ENCODE data around the gene C19orf47. TPM values are rescaled to one million over a fixed set of nuclear protein-coding genes. Genes with fewer than 3 reads are reported as not detected.

C19orf47 gene
- total RNA-seq, 1 donor from 2014 or later, result 13.4 TPM

DNA sequence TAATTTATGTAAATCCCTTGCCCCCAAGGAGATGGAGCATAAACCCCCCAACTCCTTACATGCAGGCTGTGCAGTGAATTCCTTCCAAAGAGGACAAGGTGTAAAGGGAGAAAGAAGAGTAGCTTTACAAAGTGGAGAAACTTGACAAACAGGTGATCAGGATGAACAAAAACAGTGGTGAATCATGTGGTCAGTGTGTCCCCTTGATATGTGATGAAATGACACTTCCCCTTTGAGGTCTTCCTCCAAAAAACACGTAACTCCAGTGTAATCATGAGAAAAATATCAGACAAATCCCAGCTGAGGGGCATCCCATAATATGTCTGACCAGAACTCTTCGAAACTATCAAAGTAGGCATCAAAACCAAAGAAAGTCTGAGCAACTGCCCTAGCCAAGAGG lies 33.5 kb downstream of the C19orf47 start:
- peak; percentile 31 for ATAC-seq

DNA sequence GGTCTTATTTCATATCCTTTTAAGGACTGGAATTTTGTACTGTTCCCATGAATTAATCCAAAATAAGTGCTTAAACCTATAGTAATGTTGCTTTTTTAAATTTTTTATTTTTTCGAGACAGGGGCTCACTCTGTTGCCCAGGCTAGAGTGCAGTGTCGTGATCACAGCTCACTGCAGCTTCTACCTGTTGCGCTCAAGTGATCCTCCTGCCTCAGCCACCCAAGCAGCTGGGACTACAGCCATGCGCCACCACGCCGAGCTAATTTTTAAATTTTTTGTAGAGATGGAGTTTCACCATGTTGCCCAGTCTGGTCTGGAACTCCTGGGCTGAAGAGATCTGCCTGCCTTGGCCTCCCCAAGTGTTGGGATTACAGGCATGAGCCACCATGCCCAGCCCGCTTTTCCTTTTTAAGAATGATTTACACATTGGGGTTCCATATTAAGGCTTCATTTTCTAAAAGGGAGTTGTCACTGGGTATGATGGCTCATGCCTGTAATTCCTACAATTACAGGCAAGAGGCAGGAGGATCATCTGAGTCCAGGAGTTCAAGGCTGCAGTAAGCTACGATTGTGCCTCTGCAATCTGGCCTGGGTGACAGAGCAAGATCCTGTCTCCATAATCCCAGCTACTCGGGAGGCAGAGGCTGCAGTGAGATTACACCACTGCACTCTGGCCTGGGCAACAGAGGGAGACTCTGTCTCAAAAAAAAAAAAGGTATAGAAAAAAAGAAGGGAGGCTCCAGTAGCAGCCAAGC lies 34.8 kb downstream of the C19orf47 start:
- ATAC-seq, result no peak

DNA sequence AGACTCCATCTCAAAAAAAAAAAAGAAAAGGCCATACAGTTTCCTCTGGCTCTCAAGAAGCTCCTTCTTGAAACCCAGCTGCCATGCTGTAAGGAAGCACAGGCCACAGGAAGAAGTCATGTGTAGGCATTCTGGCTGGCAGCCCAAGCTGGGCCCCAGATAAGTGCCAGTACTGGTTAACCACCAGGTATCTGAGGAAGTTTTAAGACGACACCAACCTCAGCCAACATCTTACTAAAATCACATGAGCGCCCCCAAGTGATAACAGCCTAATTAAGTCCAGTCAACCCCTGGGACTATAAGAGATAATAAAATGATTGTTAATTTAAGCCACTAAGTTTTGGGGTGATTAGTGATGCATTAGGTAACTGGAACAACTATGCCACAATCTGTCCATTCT lies 35.7 kb downstream of the C19orf47 start:
- no peak for ATAC-seq

DNA sequence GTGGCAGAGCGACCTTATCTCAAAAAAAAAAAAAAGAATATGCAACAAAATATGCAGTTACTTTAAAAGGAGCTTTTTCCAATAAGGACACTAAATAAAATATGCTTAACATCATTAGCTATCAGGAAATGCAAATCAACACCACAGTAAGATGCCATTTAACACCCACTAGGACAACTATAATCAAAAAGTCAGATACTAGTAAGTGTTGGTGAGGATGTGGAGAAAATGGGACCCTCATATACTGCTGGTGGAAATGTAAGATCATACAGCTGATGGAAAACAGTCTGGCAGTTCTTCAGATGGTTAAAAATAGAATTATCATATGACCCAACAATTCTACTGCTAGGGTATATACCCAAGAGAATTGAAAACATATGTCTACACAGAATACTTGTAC lies 38.5 kb downstream of the C19orf47 start:
- ATAC-seq, result no peak

DNA sequence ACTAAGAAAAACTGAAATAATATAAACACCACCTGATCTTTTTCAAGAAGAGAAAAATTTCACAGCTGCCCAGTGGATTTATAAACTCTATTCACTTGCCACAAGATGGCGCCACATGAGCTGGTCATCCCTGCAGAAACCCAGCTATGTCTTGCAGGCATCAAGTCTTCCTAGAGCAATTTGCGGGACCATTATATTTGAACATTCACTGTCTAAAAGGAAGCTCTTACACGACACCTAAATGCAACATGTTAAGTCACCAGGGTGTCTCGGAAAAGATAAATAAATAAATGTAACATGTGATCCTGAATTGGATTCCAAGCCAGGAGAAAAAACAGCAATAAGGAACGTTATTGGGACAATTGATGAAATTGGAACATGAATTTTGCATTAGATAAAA lies 42.8 kb downstream of the C19orf47 start:
- peak; percentile 66 for ATAC-seq

DNA sequence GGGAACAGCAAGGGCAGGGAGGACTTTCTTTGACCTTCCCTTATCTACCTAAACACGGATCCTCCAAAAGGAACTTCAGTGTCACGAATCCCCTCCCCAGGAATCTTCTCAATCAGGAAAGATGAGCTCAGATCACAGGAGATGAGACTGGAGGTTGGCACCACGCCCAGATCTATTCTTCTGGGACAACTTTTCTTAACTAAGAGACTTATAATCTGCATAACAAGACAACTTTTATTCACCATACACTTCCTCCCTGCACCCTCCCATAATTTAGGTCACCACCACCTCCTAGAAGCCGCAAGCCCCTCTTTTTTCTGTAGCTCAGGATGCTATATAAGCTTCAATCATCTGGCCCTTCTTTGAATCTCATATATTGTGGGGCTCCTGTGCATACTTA lies 43.9 kb downstream of the C19orf47 start:
- no peak for ATAC-seq

DNA sequence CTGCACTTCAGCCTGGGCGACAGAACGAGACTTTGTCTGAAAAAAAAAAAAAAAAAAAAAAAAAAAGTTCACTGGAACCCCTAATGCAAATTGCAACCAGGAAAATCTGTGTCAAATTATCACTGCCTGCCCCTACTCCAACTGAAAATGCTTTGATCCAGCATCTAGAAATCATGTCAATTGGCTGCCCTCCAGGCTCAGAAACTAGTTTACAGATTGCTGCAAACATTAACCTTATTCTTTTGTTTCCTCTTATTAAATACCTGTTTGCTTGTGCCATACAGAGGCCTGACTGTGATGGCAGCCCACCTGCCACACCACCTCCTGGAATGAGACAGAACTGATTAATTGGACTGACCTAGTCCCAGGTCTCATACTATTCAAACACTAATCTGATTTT lies 44.4 kb downstream of the C19orf47 start:
- ATAC-seq, result no peak

DNA sequence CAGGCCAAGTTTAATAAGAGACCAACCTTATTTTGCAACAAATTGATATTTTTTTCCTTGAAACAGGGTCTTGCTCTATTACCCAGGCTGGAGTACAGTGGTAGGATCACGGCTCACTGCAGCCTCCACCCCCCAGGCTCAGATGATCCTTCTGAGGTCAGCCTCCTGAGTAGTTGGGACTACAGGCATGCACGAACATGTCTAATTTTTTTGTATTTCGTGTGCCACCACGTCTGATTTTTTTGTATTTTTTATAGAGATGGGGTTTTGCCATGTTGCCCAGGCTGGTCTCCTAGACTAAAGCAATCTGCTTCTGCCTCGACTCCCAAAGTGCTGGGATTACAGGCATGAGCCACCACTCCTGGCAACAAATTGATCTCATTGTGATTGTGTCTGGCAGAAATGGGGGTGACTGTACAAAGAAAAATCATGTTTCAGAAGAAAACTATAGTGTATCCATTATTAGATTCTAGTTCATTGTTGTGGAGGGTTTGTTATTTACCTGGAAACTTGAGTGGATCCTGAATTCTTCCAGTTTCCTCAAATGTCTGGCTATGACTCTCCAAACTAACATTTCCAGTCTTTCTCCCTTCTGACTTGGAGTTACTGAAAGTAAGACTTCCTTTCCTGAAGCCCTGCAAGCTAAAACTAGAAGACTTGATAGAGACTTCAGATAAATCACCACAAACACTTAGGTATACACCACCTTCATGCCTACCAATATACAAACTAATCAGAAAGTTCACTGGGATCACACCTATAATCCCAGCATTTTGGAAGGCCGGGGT lies 45.8 kb downstream of the C19orf47 start:
- peak; percentile 72 for ATAC-seq

DNA sequence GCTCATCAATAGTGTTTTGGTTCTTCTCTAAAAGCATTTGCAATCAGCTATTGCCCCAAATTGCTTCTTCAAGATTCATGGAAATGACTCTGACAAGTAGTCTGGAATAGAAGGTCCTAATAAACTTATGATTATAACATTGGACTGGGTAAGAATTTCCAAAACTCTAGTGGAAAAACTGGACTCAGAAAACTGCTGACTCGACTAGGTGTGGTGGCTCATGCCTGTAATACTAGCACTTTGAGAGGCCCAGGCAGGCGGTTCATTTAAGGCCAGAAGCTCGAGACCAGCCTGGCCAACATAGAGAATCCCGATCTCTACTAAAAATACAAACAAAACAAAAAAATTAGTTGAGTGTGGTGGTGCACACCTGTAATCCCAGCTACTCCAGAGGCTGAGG lies 47.5 kb downstream of the C19orf47 start:
- no peak for ATAC-seq

DNA sequence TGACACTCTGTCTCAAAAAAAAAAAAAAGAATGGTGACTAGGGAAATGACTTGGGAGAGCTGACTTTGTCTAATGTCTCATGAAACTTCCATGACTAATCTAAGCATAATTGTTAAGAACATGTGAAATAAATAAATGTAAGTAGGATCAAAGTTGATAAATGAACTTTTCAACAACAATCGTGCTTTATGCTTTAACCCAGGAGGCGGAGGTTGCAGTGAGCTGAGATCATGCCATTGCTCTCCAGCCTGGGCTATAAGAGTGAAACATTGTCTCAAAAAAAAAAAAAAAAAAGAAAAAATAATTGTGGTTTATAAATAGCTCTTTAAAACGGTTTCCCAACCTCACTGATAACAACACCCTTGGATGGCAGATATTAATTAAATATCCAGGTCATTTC lies 50.2 kb downstream of the C19orf47 start:
- ATAC-seq, result no peak

DNA sequence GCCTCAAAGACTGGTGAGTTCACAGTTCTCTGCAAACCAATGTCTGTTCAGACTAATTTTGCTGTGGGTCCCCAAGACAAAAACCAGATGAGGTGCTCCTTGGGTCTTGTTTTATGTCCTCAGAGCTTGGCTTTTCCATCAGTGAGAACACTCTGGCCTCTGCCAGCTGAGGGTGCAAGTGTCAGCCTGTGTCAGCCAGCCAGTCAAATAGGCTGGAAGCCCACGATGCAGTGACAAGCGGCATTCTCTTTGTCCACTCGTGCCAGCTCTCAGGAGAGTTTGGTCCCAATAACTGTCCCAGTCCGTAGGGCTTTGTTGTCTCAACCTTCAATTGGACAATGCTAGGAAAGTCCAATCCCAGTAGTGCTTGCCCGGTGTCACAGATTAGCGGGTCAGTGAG lies 53.6 kb downstream of the C19orf47 start:
- no peak for ATAC-seq

DNA sequence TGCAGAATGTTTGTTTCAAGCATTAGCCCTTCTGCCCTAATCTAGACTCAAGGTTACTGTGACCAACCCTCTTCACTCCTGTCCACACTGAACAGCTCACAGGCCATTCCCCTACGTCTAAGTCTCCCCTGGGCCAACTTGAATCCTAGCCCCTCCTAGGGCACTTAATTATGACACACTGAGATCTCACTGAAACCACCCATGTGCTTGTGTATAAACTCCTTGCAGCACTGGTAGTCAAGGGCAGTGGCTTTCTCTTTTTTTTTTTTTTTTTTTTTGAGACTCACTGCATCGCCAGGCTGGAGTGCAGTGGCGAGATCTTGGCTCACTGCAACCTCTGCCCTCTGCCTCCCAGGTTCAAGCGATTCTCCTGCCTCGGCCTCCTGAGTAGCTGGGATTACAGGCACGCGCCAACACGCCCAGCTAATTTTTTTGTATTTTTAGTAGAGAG lies 61.2 kb downstream of the C19orf47 start:
- ATAC-seq, result no peak

DNA sequence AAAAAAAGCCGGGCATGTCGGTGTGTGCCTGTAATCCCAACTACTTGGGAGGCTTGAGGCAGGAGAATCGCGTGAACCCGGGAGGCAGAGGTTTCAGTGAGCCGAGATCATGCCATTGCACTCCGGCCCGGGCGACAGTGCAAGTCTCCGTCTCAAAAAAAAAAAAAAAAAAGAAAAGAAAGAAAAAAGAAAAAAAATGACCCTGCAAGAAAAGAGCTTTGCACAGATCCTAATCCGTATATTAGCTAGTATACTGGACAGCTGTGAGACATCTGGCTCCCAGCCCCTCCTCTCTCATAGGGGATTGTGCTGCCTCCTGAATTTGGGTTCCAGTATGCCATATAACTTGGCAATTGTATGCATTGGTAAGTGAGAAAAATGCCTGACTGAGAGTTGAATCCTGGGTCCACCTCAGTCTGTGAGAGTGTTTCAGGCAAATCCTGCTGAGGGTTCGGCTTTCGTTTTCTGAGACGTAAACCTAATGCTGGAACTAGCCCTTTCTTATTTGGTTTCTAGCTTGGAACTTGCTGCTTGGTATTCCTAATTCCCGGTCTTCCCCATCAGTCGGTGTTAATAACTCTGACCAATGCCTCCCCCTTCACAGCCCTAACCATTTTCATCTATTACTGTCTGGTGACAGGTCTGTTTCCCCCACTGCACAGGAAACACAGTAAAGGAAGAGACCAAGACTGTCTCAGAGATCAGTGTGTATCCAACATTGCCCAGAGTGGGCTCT lies 61.8 kb downstream of the C19orf47 start:
- ATAC-seq, result no peak

DNA sequence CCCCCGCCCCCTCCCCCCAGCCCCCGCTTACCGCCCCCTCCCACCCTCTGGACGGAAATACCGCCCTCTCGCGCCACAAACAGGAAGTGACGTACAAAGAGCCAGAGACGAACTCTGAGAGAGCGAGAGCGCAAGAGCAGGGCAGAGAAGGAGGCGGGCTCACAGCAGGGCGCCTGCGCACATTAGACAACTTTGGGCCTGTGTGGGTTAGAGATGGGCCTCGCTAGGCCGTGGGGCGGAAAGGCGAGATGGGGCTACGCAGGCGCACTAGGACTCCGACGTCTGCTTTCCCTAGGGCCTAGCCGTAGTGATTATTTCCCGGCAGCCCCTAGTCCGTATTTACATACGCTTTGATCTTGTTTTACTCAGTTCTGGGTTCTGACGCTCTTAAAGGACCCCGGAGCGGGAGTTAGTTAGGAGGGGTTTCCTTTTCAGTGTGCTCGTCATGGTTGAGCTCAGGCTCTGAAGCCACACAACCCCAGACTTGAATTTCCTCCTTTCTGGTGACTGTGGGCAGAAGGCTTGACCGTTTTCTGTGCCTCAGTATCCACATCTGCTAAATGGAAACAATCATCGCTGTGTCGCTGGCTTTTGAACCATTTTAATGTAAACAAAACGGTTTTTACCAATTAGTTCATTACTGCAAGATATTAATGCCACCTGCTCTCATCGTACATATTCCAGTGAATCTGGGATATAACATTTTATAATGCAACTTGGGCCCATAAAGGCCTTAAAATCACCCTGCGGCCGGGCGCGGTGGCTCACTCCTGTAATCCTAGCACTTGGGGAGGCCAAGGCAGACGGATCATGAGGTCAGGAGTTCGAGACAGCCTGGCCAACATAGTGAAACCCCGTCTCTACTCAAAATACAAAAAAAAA lies 62.6 kb downstream of the C19orf47 start:
- ATAC-seq, result peak; percentile 95

DNA sequence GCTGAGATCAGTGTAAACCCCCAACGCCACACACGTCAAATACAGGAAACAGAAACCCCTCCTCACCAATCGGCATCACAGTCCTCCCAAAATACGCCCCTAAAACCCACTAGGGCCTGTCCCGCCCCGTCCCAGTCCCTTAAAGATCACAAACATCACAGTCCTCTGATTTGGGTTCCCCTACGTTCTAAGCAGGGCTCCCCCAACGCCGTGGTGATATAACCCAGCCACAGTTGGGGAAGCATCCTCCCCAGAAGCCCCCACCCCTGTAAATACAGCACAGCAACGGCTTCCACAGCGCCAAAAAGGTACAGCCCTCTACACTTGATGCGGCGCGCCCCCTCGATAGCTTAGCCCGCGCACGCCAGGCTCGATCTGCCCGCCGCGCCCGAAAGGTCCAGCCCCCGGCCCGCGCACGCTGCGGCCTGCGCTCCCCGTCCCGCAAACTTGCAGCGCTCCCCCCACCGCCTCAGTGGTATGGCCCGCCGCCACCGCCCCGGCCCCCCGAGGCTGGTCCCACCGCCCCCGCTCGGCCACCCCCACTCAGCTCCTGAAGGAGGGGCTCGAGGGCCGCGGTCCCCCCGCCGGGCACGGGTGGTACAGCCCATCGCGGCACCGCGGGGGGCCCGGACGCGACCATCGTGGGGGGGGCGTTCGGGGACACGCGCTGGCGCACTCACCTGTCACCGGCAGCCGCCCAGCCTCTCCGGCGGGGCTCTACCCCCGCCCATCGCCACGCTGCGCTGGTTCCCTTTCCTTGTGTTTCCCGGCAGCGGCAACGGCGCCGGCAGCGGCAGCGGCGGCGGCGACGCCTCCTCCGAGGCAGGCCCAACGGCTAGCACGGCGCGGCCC lies 63.5 kb downstream of the C19orf47 start, which contains the start of gene AKT2:
Gene AKT2 (minus strand): TSS at position 845 of the 852 bp plus-strand sequence. CDS start 20,078 bp downstream, outside the sequence.
- ATAC-seq, result peak; percentile 48

DNA sequence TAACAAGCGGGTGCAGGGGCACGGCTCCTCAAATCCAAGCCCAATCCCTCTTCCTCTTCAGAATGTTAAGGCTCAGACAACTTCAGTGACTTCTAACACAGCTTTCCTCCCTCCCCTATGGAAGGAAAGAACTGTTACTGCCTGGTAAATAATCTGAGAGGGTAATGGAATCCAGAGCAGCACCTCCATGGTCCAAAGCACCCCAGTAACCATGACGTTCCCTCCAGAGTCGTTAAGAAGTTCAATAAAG lies 64.0 kb downstream of the C19orf47 start:
- no peak for ATAC-seq

DNA sequence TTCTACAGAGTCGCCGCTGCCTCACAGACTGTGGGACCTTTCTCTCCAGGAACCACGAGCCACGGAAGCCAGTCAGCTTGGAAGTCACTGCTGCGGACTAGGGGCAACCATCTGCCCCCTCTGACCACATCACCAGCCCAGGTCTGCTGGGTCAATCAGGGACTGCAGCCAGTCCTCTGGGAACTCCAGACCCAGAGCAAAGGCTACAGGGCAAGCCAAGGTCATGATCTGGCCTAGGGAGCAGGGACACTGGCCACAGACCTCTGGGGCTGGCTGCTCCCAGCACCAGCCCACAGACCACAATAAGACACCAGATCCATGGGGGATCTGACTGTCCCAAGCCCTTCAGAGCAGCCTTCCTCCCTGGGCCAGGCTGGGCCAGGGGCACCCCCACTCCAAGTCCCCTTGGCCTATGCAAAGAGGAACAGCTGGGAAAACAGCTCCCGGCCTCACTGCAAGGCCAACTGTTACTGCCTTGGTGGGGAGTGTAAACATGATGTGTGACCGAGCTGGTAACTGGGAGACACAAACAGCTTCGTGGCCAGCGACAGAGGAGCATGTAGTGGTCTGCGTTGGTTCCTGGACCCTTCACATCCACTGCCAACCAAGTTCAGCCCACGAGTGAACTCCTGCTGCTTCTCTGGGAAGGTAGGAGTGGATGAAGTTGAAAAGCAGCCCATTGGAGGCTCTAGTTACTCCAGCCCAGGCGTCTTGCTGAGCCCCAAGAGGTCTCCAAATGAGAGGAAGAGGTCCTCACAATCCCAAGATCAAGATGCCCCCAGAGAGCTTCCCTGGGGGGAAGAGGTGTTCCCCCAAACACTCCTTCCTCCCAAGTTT lies 64.6 kb downstream of the C19orf47 start:
- ATAC-seq, result no peak

DNA sequence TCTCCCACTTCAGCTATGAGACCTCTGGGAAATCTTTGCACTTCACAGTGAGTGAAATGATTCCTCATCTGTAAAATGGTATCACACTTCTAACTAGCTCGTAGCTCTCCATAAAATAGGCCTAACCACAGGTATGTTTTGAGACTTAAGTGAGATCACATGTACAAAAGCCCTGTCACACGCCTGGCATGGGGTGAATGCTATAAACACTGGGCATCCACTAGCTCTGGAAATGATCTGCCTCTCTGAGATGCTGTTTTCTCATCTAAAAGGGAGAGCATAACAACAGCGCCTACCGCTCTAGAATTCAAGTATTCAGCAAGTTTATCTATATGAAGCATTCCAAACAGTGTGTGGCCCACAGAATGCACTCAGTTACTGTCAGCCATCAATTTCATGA lies 65.3 kb downstream of the C19orf47 start:
- ATAC-seq, result no peak

DNA sequence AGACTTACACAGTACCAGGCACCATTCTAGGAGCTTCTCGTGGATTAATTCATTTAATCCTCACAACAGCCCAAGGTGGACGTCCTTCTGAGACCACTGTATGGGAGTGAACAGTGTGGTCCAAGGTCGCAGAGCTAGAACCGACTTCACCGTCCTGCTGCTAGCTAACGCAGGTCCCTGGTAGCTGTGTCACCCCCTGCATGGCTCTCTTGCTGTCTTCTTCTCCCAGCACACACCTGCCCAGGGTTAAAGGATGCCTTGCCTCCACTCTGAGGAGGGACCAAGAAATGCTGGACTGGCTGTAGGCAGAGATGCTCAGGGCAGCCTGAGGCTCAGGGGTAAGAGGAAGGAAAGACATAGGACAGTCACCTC lies 66.0 kb downstream of the C19orf47 start:
- ATAC-seq, result no peak

DNA sequence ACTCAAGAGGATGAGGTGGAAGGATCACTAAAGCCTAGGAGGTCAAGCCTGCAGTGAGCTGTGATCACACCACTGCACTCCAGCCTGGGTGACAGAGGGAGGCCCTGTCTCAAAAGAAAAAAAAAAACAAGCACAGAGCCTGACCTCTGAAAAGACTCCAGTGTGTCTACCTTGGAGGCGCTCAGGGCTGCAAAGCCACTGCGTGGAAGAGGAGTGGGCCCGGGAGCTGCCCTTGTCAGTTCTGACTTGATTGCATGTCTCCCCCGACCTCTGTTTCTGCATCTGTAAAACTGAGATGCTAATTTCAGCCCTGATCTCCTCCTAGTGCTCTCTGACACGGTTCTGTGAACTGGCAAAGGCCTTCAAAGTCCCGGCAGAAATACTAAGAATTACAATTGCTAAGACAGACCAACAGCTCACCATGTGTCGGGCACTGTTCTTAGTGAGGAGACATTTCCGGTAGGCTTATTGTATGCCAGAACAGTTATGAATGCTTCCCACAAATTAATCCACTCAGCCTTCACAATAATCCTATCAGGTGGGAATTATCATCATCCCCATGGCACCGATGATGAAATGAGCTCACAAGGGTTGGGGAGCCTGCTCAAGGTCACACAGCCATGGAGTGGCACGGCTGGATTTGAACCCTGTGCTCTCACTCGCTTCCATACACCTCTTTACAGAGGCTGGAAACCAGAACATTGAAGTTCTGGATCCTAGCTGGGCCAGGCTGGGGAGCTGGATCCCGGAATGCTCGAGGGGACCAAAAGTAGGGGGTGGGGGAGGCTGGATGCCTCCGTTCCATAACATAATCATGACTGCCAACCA lies 66.6 kb downstream of the C19orf47 start:
- no peak for ATAC-seq

All from esophagus mucosa (tissue), 1 donor.